HEK293T (cell line): Measurements from ENCODE around the gene ANKRD12.

Source experiments
- CTCF ChIA-PET: fragments of 350-600 bp; formaldehyde crosslinking; extraction: SDS; loops from one replicate; lab custom pipeline; 2021; ENCODE audit warnings: antibody characterized with exemption, inconsistent platforms; lab: Yijun Ruan, JAX
- POLR2A ChIA-PET: fragments of 350-600 bp; formaldehyde crosslinking; extraction: SDS; loops from one replicate; lab custom pipeline; 2020; ENCODE audit warnings: antibody characterized with exemption, inconsistent platforms; lab: Yijun Ruan, JAX
- DNase-seq: peaks from one replicate; pipeline ENCODE4 v3.0.0; 2012; ENCODE audit warnings: mixed read lengths; ENCODE audit errors: extremely low spot score
- ARNT ChIP-seq: fragments of 450-650 bp; IDR thresholded peaks from 2 replicates; pipeline ENCODE4 v1.6.1; 2017; ENCODE audit warnings: mild to moderate bottlenecking
- BHLHE40 ChIP-seq: fragments of 450-650 bp; IDR thresholded peaks from 2 replicates; pipeline ENCODE4 v1.6.1; 2016; ENCODE audit warnings: mild to moderate bottlenecking, moderate library complexity, borderline replicate concordance
- CTBP1 ChIP-seq: fragments of 450-650 bp; IDR thresholded peaks from 2 replicates; pipeline ENCODE4 v1.6.1; 2016; ENCODE audit warnings: borderline replicate concordance
- ELF4 ChIP-seq: fragments of 450-650 bp; IDR thresholded peaks from 2 replicates; pipeline ENCODE4 v1.6.1; 2017; ENCODE audit warnings: antibody characterized with exemption
- FOXA1 ChIP-seq: fragments of 450-650 bp; IDR thresholded peaks from 2 replicates; pipeline ENCODE4 v1.6.1; 2016; ENCODE audit warnings: mild to moderate bottlenecking
- FOXK2 ChIP-seq: fragments of 450-650 bp; IDR thresholded peaks from 2 replicates; pipeline ENCODE4 v1.6.1; 2016; ENCODE audit warnings: mild to moderate bottlenecking
- FOXM1 ChIP-seq: fragments of 450-650 bp; IDR thresholded peaks from 2 replicates; pipeline ENCODE4 v1.6.1; 2017; ENCODE audit warnings: mild to moderate bottlenecking, borderline replicate concordance
- HDGF ChIP-seq: fragments of 450-650 bp; IDR thresholded peaks from 2 replicates; pipeline ENCODE4 v1.6.1; 2017; ENCODE audit warnings: antibody characterized with exemption, borderline replicate concordance
- L3MBTL2 ChIP-seq: fragments of 450-650 bp; conservative IDR thresholded peaks from 2 replicates; pipeline ENCODE4 v1.6.1; 2016; ENCODE audit warnings: mild to moderate bottlenecking
- LEF1 ChIP-seq: fragments of 450-650 bp; IDR thresholded peaks from 2 replicates; pipeline ENCODE4 v1.6.1; 2017; ENCODE audit warnings: mild to moderate bottlenecking, borderline replicate concordance
- NFRKB ChIP-seq: fragments of 450-650 bp; IDR thresholded peaks from 2 replicates; pipeline ENCODE4 v1.6.1; 2016; ENCODE audit warnings: mild to moderate bottlenecking, moderate library complexity
- PKNOX1 ChIP-seq: fragments of 450-650 bp; IDR thresholded peaks from 2 replicates; pipeline ENCODE4 v1.6.1; 2016
- SP1 ChIP-seq: fragments of 450-650 bp; IDR thresholded peaks from 2 replicates; pipeline ENCODE4 v1.6.1; 2017
- SUZ12 ChIP-seq: fragments of 450-650 bp; IDR thresholded peaks from 2 replicates; pipeline ENCODE4 v1.6.1; 2016; ENCODE audit warnings: mild to moderate bottlenecking
- TARDBP ChIP-seq: fragments of 450-650 bp; IDR thresholded peaks from 2 replicates; pipeline ENCODE4 v1.6.1; 2016
- ZNF384 ChIP-seq: fragments of 450-650 bp; IDR thresholded peaks from 2 replicates; pipeline ENCODE4 v1.6.1; 2016

Gene ANKRD12

DNA sequence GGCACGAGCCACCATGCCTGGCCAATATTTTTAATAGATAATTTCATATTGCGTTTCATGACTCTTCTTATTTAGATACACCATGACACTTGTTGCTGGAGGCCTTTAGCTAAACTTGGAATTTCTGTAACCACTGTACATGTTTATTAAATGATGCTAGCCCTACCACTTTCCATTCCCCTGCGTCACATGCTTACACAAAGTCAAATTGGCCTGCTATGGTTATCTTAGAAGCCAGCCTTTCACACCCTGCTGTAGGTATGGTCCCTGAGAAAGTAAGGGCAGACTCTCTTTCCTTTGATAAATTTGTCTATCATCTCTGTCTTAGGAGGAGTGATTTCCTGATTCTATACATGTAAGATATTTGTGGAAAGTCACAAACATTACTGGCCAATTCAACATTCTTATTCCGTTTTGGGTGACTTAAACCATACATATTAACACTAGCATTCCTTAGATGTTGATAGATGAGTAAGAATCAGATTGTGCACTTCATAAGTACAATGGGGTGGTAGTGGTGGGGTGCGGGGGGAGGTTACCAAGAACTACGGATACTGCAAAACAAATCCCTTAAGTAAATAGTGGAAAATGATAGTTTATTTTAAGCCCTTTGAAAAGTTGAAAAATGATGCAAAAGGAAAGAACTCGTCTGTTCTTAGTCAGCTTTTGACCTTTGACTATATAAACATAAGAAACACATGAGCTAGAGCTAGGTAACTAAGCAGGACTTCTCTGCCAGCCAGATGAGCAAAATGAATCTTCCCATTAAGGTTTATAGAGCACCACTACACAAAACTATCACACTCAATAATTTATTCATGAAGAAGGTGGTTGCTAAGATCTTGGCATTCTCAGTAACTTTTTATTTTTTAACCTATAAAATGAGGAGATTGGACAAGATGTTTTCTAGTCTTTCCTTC lies 42.0 kb upstream of the ANKRD12 start:
- no peak for TF ChIP-seq FOXA1
- TF ChIP-seq ARNT, result no peak
- no peak for TF ChIP-seq PKNOX1
- no peak for TF ChIP-seq FOXM1
- no peak for TF ChIP-seq NFRKB
- TF ChIP-seq ELF4, result no peak
- TF ChIP-seq FOXK2, result no peak
- TF ChIP-seq CTBP1, result no peak
- TF ChIP-seq HDGF, result no peak
- no peak for TF ChIP-seq L3MBTL2
- no peak for TF ChIP-seq LEF1
- no peak for TF ChIP-seq TARDBP
- TF ChIP-seq SUZ12, result no peak
- TF ChIP-seq BHLHE40, result no peak
- TF ChIP-seq SP1, result no peak
- no peak for TF ChIP-seq ZNF384

DNA sequence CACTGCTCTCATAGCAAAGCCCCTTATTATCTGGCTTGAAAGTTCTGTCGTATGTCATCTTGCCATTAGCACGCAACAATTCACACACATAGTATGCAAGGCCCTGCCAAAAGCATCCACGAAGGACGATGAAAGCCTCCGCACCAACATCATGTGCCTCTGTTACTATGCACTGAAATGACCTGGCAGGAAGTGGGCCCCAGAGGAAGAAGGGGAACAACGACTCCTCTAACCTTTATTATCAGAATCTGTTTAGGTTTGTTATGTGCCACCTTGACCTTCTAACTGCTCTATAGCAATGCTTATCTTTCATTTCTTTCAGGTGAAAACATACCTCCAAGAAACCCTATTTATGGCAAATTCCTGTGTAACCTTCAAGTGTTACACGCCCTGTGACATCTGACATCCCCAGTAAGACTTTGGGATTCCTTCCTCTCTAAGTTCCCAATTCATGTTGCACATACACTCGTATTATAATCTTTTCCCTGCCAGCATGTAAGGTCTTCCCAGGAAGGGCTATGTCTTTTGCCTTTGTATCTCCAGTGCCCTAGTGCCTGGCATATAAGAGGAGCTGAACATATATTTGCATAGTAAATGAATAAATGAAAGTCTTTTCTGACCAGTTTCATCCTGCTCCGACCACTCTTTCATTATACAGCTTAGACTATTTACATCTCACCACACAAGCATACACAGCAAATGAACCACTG lies 41.1 kb upstream of the ANKRD12 start:
- TF ChIP-seq BHLHE40, result no peak
- TF ChIP-seq FOXK2, result no peak
- no peak for TF ChIP-seq SUZ12
- TF ChIP-seq ZNF384, result no peak
- no peak for TF ChIP-seq FOXA1
- no peak for TF ChIP-seq ARNT
- TF ChIP-seq SP1, result no peak
- no peak for TF ChIP-seq CTBP1
- TF ChIP-seq LEF1, result no peak
- TF ChIP-seq FOXM1, result no peak
- TF ChIP-seq NFRKB, result no peak
- no peak for TF ChIP-seq HDGF
- no peak for TF ChIP-seq ELF4
- TF ChIP-seq L3MBTL2, result no peak
- no peak for TF ChIP-seq TARDBP
- no peak for TF ChIP-seq PKNOX1
- DNase-seq, result no peak
- ChIA-PET POLR2A (no interaction called here), CTCF (no interaction called here)

More for the DNA sequence above, 42.0 kb upstream of the ANKRD12 start:
- ChIA-PET POLR2A (interaction anchor here (1.2 kb wide), 1 partner anchor 8 kb away, joined by 3 read pairs; the partner anchor contains the start of gene NDUFV2), CTCF (no interaction called here)
- DNase-seq, result no peak

- no peak for DNase-seq
- TF ChIP-seq HDGF (no peak), L3MBTL2 (no peak), LEF1 (no peak), FOXM1 (no peak), ELF4 (no peak), NFRKB (no peak), BHLHE40 (no peak), SP1 (no peak)
- CTCF ChIA-PET, result no interaction called here
- POLR2A ChIA-PET, result no interaction called here
Observed at GRCh38 chr18:9096007-9096371, 40.6 kb upstream of the ANKRD12 start.

DNA sequence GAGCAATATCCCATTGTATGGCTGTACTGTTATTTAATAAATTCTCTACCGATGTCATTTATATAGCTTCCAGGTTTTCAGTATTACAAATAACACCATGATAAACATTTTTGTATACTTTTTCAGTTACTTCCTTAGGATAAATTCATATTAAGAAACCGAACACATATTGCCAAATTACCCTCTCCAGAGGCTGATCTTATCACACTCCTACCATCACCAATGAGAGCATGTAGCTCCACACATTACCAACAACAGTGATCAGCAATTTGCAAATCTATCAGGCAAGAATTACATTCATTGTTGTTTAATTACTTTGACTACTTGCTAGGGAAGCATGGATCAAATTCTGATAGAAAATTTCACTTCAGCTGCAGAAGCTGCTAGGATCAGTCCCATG lies 39.9 kb upstream of the ANKRD12 start:
- no peak for DNase-seq
- ChIA-PET CTCF (no interaction called here), POLR2A (no interaction called here)
- TF ChIP-seq ARNT (no peak), ELF4 (no peak), FOXM1 (no peak), HDGF (no peak), TARDBP (no peak), ZNF384 (no peak), FOXA1 (no peak), BHLHE40 (no peak), SUZ12 (no peak), LEF1 (no peak)

DNA sequence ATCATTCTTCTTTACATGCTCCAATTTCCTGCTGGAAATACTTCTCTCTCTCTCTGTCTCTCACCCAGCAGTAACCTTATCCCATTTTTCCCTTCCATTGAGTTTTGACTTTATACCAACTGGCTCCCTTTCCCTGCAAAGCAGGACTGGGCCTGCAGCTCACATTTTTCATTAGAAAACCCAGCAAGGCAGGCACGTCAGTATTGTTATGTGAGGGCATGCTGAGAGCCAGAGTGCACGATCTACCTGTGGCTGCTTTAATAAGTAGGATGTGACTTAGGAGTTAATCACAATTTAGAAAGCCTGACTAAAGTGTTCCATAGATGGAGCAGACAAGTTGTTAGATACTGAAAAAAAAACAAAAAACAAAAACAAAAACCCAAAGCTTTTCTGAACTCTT lies 39.2 kb upstream of the ANKRD12 start:
- TF ChIP-seq SUZ12 (no peak), ARNT (no peak), PKNOX1 (no peak)
- ChIA-PET POLR2A (no interaction called here), CTCF (no interaction called here)
- DNase-seq, result no peak

DNA sequence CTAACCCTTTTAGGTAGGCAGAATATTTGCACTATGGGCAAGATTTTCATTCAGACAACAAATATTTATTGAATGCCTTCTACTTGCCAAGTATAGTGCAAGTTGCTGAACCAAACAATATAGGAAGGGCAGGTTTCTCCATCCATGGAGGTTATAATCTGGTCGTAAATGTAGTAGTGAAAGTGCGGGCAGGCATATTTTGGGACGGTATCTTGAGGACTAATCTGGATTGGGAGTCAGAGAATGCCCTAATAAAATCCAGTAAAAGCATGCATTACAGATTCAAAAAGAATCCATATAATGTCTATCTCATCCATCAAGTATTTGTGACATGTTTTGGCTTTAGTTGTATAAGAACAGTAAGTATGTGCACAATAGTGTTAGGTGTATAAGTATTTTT lies 35.8 kb upstream of the ANKRD12 start:
- POLR2A ChIA-PET, result interaction anchor here (1.4 kb wide), 1 partner anchor 36 kb away, joined by 5 read pairs; the partner anchor contains the start of gene ANKRD12
- CTCF ChIA-PET, result no interaction called here
- no peak for DNase-seq
- TF ChIP-seq SUZ12, result no peak
- TF ChIP-seq TARDBP, result no peak
- no peak for TF ChIP-seq HDGF
- TF ChIP-seq ZNF384, result no peak
- no peak for TF ChIP-seq LEF1
- TF ChIP-seq SP1, result no peak
- TF ChIP-seq L3MBTL2, result no peak
- TF ChIP-seq NFRKB, result no peak
- no peak for TF ChIP-seq FOXA1
- no peak for TF ChIP-seq BHLHE40
- TF ChIP-seq FOXK2, result no peak
- no peak for TF ChIP-seq FOXM1
- no peak for TF ChIP-seq ELF4
- no peak for TF ChIP-seq CTBP1
